Mesothelial cell of epicardium (in vitro differentiated cells): ENCODE data around the gene STRIT1. TPM values are rescaled to one million over a fixed set of nuclear protein-coding genes. Genes with fewer than 3 reads are reported as not detected.
"Not testable (repeated sequence)": the region's sequence is repeated elsewhere in the genome, so short reads cannot be mapped to it uniquely, and the experiment has no call there.

Experiments
- DNase-seq, 2 experiments: peaks; one replicate each; pipeline ENCODE4 v3.0.0; 2021; ENCODE audit warnings: low spot score in 2 of 2; ENCODE audit not compliant: unreplicated experiment in 2 of 2
- H3K27ac Mint-ChIP-seq: 2 replicates; pipeline ENCODE4 v1.8.0; 2021; ENCODE audit warnings: mixed read lengths
- H3K27me3 Mint-ChIP-seq: 2 replicates; pipeline ENCODE4 v1.8.0; 2021; ENCODE audit warnings: low read depth, mixed read lengths
- H3K36me3 Mint-ChIP-seq: 2 replicates; pipeline ENCODE4 v1.8.0; 2021; ENCODE audit warnings: mixed read lengths
- H3K4me1 Mint-ChIP-seq: 2 replicates; pipeline ENCODE4 v1.8.0; 2021; ENCODE audit warnings: mixed read lengths
- H3K4me3 Mint-ChIP-seq: 2 replicates; pipeline ENCODE4 v1.8.0; 2021; ENCODE audit warnings: mild to moderate bottlenecking, moderate library complexity, mixed read lengths
- H3K9me3 Mint-ChIP-seq: 2 replicates; pipeline ENCODE4 v1.8.0; 2021; ENCODE audit warnings: mixed read lengths
- total RNA-seq: library from RNA; stranded (reverse); gene quantifications from 3 replicates; pipeline ENCODE4 v1.2.1, GENCODE V29; 2021
- TF ChIP-seq, protein P1 (sequence below): fragments of 200-600 bp; sonication (generic); IDR thresholded peaks from one replicate; pipeline ENCODE4 v1.5.0; 2021; ENCODE audit warnings: antibody characterized with exemption; ENCODE audit not compliant: unreplicated experiment

The STRIT1 gene
- total RNA-seq, 1 donor from 2014 or later, result not detected

DNA sequence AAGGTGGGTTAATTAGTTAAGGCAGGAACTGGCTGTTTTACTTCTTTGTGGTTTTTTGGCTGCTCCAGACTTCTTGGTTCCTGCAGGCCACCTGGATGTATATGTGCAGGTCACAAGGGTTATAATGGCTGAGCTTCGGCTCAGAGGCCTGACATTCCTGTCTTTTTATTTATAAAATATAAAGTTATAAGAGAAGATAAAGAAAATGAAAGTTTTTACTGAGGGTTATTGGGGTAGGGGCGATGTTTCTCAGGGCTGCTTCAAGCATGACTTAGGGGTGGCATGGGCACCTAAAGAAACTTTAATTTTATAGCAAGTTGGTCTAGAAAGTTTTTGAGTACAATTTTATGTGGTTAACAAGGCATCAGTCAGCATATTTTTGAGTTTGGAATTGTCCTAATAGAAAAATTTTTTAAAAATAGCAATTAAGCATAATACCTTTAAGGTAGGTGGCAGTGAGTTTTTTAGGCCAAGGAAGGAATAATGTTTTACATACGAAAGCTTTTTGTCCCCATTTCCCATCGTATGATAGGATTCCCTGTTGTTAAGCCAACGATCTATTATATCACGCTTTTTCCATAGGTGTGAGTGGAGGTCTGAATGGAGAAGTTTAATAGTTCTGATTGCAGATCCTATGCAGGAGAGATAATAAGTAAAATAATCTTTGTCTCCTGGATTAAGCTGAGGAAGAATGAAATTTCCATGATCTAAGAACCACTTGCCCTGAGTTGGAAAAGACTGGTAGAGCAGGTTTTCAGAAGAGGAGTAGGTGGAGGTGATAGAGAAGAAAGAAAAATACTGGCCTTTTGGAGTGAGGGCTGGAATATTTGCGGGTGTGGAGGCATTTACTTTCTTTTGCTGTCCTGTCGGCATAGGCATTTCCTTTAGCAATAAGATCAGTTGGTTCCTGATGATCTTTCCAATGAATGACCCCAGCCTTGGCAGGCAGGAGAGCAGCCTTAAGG, 10.1 kb downstream of the STRIT1 start:
- peaks cover 28% of the 10 kb centered on the region for H3K9me3 Mint-ChIP-seq
- H3K4me1 Mint-ChIP-seq, result no peaks in the 10 kb centered on the region
- DNase-seq, result no peak
- no peak overlapping the region for H3K4me3 Mint-ChIP-seq
- no peaks in the 10 kb centered on the region for H3K27me3 Mint-ChIP-seq
- peaks cover 9% of the 10 kb centered on the region for H3K36me3 Mint-ChIP-seq
- TF ChIP-seq, protein P1, sequence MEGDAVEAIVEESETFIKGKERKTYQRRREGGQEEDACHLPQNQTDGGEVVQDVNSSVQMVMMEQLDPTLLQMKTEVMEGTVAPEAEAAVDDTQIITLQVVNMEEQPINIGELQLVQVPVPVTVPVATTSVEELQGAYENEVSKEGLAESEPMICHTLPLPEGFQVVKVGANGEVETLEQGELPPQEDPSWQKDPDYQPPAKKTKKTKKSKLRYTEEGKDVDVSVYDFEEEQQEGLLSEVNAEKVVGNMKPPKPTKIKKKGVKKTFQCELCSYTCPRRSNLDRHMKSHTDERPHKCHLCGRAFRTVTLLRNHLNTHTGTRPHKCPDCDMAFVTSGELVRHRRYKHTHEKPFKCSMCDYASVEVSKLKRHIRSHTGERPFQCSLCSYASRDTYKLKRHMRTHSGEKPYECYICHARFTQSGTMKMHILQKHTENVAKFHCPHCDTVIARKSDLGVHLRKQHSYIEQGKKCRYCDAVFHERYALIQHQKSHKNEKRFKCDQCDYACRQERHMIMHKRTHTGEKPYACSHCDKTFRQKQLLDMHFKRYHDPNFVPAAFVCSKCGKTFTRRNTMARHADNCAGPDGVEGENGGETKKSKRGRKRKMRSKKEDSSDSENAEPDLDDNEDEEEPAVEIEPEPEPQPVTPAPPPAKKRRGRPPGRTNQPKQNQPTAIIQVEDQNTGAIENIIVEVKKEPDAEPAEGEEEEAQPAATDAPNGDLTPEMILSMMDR, result no peak
- H3K27ac Mint-ChIP-seq, result no peak overlapping the region

DNA sequence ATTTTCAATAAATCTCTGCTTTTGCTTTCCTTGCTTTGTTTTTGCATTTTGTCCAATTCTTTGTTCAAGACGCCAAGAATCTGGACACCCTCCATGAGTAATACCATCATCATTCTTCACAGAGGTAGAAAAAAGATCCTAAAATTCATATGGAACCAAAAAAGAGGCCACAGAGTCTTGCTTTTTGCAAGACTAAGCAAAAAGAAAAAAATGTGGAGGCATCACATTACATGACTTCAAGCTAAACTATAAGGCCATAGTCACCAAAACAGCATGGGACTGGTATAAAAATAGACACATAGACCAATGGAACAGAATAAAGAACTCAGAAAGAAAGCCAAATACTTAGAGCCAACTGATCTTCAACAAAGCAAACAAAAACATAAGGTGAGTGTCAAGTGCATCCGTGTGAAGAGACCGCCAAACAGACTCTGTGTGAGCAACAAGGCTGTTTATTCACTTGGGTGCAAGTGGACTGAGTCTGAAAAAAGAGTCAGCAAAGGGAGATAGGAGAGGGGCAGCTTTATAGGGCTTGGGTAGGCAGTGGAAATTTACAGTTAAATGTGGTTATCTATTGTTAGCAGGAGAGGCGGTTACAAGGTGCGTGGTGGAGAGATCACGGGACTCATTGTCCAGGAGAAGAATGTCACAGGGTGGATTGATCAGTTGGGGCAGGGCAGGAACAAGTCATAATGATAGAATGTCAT, 10.9 kb downstream of the STRIT1 start:
- peaks cover 9% of the 10 kb centered on the region for H3K36me3 Mint-ChIP-seq
- H3K4me3 Mint-ChIP-seq, result no peak overlapping the region
- H3K27me3 Mint-ChIP-seq, result no peaks in the 10 kb centered on the region
- peaks cover 28% of the 10 kb centered on the region for H3K9me3 Mint-ChIP-seq
- H3K4me1 Mint-ChIP-seq, result no peaks in the 10 kb centered on the region
- DNase-seq, result no peak
- TF ChIP-seq, protein P1, result no peak
- no peak overlapping the region for H3K27ac Mint-ChIP-seq

DNA sequence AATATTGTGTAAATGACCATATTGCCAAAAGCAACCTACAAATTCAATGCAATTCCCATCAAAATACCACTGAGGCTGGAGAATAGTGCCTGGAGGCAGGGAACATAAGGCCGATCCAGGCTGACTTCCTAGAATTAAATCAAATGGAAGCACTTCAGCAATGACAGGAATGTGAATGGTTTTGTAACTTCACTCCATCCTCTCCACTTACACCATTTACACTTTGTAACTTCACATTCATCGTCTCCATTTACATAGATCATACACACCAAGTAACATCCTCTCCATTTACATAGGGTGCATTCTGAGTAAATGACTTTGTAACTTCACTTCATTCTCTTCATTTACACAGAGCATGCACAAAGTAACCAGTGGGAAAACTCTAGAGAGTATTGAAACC, 11.6 kb downstream of the STRIT1 start:
- Mint-ChIP-seq H3K36me3 (peaks cover 9% of the 10 kb centered on the region), H3K27me3 (no peaks in the 10 kb centered on the region), H3K9me3 (peaks cover 28% of the 10 kb centered on the region), H3K4me1 (no peaks in the 10 kb centered on the region), H3K4me3 (no peak overlapping the region), H3K27ac (no peak overlapping the region)
- DNase-seq, result no peak
- TF ChIP-seq, protein P1, result no peak

DNA sequence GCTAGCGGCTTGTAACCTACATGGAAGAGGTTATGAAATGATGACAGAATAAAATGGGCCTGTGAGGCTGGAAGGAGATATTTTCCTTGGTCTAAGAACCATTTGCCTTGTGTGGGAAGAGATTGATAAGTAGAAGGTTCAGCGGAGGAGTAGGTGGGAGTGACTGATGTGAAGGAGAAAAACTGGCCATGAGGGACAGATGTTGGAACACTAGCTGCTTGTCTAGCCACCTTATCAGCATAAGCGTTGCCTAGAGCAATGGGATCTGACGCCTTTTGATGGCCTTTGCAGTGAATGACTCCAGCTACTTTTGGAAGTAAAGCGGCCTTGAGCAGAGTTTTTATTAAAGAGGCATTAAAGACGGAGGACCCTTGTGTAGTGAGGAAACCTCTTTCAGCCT, 17.4 kb downstream of the STRIT1 start:
- peaks cover 36% of the 10 kb centered on the region for H3K9me3 Mint-ChIP-seq
- peaks cover 11% of the 10 kb centered on the region for H3K36me3 Mint-ChIP-seq
- H3K4me3 Mint-ChIP-seq, H3K27me3 Mint-ChIP-seq, DNase-seq, H3K27ac Mint-ChIP-seq, H3K4me1 Mint-ChIP-seq: not testable (repeated sequence)

DNA sequence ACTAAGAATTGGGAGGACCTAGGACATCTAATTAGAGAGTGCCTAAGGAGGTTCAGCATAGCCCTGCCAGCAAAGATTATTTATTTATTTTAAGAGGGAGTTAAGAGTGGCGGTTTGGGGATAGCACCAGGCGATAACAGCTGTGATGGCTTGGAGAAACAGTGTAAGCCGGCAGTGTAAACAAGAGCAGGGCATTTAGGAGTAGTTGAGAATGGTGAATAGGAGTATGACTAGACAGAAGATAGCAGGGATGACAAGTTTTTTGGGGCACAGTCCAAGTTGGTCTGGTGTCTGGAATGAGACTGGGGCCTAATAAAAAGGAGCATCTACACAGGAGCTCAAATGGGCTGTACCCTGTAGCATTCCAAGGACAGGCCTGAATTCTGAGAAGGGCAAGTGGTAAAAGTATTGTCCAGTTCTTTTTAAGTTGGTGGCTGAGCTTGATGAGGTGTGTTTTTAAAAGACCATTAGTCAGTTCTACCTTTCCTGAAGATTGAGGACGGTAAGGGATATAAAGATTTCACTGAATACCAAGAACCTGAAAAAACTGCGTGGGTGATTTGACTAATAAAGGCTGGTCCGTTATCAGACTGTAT, 18.2 kb downstream of the STRIT1 start:
- H3K27ac Mint-ChIP-seq, result not testable (repeated sequence)
- H3K9me3 Mint-ChIP-seq, result peaks cover 30% of the 10 kb centered on the region

DNA sequence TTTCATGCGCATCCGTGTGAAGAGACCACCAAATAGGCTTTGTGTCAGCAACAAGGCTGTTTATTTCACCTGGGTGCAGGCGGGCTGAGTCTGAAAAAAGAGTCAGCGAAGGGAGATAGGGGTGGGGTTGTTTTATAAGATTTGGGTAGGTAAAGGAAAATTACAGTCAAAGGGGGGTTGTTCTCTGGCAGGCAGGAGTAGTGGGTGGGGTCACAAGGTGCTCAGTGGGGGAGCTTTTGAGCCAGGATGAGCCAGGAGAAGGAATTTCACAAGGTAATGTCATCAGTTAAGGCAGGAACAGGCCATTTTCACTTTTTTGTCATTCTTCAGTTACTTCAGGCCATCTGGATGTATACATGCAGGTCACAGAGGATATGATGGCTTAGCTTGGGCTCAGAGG, 19.0 kb downstream of the STRIT1 start:
- peaks cover 23% of the 10 kb centered on the region for H3K9me3 Mint-ChIP-seq

More for the DNA sequence above, 18.2 kb downstream of the STRIT1 start:
- not testable (repeated sequence) for H3K4me3 Mint-ChIP-seq, DNase-seq, H3K27me3 Mint-ChIP-seq
- H3K36me3 Mint-ChIP-seq, result peaks cover 10% of the 10 kb centered on the region
- H3K4me1 Mint-ChIP-seq, result peaks cover 11% of the 10 kb centered on the region

DNA sequence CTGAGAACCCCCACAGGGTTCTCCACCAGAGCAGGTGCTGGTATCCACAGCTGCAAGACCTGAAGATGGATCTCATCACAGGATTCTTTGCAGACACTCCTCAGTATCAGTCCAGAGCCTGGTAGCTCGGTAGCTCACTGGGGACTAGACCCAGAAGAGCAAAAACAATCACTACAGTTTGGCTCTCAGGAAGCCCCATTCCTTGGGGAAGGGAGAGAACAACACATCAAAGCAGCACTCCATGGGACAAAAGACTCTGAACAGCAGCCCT, 22.2 kb downstream of the STRIT1 start:
- Mint-ChIP-seq H3K36me3 (peaks cover 3% of the 10 kb centered on the region), H3K4me1 (peaks cover 21% of the 10 kb centered on the region), H3K9me3 (peaks cover 13% of the 10 kb centered on the region), H3K27ac (no peak overlapping the region), H3K4me3 (no peak overlapping the region), H3K27me3 (no peaks in the 10 kb centered on the region)
- no peak for DNase-seq
- TF ChIP-seq, protein P1, result no peak

More for the DNA sequence above, 19.0 kb downstream of the STRIT1 start:
- H3K4me3 Mint-ChIP-seq, H3K27me3 Mint-ChIP-seq, DNase-seq, H3K36me3 Mint-ChIP-seq, H3K27ac Mint-ChIP-seq: not testable (repeated sequence)
- H3K4me1 Mint-ChIP-seq, result peaks cover 17% of the 10 kb centered on the region
